OCI-LY1 (cell line): ENCODE results near the gene ZNF382.

Source experiments
- EZH2 ChIP-seq: fragments of 200-600 bp; sonication (generic), shearing (Covaris generic); IDR thresholded peaks from 2 replicates; pipeline ENCODE4 v1.8.0; 2017; ENCODE audit warnings: borderline replicate concordance, mixed run types, mild to moderate bottlenecking, antibody characterized with exemption, low read length, moderate library complexity, mixed read lengths
- TF ChIP-seq, protein P1 (sequence below): fragments of 200-600 bp; sonication (generic), shearing (Covaris generic); IDR thresholded peaks from 2 replicates; pipeline ENCODE4 v1.5.1; 2017; ENCODE audit warnings: mild to moderate bottlenecking, antibody characterized with exemption, low read length, moderate library complexity, mixed read lengths

DNA sequence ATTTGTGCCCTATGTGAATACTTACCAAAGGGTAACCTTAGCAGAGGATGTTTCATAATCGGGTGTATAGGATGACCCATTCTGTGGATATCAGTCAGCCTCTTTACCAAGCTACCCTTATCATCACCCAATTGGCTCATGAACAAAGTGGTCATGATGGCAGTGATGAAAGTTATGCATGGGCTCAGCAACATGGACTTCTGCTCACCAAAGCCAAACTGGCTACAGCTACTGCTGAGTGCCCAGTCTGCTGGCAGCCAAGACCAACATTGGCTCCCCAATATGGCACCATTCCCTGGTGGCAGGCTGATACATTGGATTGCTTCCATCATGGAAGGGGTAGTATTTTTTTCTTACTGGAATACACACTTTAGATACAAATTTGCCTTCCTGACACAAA is 67.3 kb downstream of the ZNF382 start:
- TF ChIP-seq, protein P1, sequence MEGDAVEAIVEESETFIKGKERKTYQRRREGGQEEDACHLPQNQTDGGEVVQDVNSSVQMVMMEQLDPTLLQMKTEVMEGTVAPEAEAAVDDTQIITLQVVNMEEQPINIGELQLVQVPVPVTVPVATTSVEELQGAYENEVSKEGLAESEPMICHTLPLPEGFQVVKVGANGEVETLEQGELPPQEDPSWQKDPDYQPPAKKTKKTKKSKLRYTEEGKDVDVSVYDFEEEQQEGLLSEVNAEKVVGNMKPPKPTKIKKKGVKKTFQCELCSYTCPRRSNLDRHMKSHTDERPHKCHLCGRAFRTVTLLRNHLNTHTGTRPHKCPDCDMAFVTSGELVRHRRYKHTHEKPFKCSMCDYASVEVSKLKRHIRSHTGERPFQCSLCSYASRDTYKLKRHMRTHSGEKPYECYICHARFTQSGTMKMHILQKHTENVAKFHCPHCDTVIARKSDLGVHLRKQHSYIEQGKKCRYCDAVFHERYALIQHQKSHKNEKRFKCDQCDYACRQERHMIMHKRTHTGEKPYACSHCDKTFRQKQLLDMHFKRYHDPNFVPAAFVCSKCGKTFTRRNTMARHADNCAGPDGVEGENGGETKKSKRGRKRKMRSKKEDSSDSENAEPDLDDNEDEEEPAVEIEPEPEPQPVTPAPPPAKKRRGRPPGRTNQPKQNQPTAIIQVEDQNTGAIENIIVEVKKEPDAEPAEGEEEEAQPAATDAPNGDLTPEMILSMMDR = no peak
- TF ChIP-seq EZH2 = no peak
